GM18526 (cell line): ENCODE results near the gene KLC1.

Source experiments
- POLR2A ChIP-seq: IDR thresholded peaks from 3 replicates; pipeline ENCODE4 v1.6.1; 2011; ENCODE audit not compliant: insufficient read length; ENCODE audit errors: extremely low read depth

Gene KLC1

DNA sequence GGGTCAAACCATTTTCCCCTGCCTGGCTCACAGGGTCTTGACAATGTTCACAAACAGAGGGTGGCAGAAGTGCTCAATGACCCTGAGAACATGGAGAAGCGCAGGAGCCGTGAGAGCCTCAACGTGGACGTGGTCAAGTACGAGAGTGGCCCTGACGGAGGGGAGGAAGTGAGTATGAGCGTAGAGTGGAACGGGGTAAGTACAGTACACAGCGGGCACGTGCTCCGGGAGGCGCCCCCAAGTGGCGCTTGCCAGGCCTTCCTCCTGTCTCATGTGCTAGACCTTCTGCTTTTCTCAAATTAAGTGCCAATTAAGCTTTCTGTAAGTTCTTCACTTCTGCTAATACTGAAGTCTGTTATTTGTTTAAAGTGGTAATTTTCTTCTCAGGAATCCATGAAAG is 50.3 kb downstream of the KLC1 start:
- no peak for TF ChIP-seq POLR2A

GRCh38 chr14:103680491-103681231 is 51.6 kb downstream of the KLC1 start:
- no peak for TF ChIP-seq POLR2A

GRCh38 chr14:103683139-103683538 is 54.1 kb downstream of the KLC1 start:
- TF ChIP-seq POLR2A = no peak

DNA sequence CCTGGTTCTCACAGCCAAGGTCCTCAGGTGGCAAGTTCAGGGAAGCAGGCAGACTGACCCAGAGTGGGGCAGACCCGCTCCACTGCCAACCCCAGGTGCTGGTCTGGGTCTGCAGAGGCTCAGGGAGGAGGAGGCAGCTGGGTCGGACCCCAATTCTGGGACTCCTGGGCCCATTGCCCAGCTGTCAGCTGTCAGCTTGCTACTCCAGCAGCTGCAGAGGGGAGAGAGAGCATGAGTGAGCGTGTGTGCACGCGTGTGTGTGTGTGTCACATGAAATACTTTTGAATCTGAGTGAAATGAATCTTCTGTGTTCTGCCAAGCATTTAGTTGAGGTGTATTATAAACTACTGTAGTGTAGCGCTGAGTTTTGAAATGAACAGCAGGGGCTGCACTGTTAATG is 55.5 kb downstream of the KLC1 start:
- no peak for TF ChIP-seq POLR2A

DNA sequence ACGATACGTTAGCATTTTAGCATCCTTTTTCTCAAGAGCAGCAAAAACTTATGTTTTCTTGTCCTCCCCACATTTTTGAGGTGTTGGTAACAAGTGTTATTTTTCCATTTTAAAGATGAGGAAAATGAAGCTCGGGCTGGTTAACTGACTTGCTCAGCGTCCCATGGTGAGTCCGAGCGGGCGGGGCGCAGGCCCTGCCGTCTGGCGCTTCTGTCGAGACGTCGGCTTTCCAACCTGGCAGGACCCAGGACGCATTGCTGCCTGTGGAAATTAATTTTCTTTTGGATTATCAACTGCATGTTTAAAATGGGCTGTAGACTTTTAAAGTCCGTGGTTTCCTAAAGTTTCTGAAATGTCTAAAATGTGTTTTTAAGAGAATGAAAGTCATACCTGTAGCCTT is 55.9 kb downstream of the KLC1 start:
- TF ChIP-seq POLR2A = no peak

GRCh38 chr14:103685276-103686211 is 56.5 kb downstream of the KLC1 start:
- TF ChIP-seq POLR2A = no peak

GRCh38 chr14:103686831-103687485 is 57.9 kb downstream of the KLC1 start:
- TF ChIP-seq POLR2A = no peak

DNA sequence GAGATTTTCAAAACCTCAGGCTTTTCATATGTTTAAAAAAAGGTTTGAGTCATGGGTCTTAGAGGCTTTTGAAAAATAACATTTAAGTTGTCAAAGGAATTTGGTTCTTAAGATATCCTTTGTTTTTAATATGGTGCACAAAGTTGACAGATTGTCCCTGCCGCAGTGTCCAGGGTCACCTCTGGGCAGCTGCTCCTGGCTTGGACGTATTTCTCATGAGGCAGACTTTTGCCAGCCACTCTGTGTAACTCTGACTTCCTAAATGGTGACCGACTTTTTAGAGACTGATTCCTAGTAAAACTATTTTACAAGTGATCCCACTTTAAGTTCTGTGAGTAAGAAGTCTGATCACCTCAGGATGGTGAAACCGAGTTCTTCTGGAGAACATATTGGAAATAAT is 58.7 kb downstream of the KLC1 start:
- no peak for TF ChIP-seq POLR2A

- TF ChIP-seq POLR2A = no peak
Observed at GRCh38 chr14:103688441-103688840, 59.4 kb downstream of the KLC1 start.

DNA sequence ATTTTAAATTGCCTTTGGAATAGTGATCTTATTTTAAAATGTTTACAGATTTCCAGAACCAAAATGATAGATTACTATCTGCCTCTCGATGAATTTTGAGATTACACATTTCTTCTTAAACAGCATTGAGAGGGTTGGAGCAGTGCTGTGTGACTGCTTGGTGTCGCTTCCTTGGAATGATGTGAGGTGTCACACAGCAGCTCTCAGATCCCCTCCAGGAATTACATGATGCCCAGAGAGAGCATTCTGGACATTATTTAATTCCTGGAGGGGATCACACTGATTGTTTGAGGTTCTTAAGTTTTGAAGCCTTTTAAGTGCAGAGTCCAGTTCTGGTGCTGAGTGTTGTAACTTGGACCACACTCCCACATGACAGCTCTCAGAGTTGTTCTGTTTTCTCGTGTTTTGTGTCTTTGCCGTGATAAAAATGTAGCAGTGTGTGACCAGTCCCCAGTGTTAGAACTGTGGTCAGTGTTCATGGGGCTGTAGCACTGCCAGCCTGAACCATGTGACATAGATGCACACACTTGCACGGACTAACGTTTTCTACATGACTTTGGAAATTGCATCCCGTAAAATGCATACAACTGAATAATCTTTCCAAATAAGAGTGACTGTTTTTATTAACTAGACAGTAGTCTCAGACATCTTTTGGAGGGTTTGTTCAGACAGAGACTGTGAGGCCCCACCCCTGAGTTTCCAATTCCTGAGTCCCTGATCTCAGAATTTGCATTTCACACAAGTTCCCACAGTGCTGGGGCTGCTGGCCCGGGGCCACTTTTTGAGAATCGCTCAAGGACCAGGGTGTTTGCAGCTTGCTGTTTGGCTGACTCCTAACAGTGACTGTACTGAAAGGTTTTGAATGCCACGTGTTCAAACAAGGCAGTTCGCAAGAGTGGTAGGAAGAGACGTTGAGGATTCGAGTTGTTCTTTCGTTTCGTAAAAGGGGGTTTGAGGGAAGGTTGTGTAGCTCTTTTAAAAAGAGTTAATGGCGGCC is 60.2 kb downstream of the KLC1 start:
- TF ChIP-seq POLR2A = no peak

DNA sequence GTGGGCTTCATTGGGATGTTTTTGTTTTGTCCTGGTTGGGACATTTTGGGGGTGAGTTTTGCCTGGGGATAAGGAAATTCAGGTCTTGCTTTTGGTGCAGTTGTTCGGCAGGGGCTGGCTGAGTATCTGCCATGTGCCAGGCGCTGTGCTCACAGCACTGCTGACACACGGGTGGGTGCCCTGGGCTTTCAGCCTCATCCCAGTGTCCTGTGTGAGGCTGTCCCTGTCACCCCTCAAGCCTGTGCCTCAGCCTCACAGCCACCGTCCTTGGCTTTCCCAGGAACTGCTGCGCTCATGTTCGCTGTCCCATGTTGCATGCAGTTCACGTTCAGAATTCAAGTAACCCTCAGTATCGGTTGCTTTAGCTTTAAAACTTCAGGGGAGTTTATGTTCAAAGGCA is 61.3 kb downstream of the KLC1 start:
- TF ChIP-seq POLR2A = no peak

- no peak for TF ChIP-seq POLR2A
Observed at GRCh38 chr14:103692159-103692558, 63.1 kb downstream of the KLC1 start.

- TF ChIP-seq POLR2A = no peak
Observed at GRCh38 chr14:103692871-103693270, 63.9 kb downstream of the KLC1 start.

DNA sequence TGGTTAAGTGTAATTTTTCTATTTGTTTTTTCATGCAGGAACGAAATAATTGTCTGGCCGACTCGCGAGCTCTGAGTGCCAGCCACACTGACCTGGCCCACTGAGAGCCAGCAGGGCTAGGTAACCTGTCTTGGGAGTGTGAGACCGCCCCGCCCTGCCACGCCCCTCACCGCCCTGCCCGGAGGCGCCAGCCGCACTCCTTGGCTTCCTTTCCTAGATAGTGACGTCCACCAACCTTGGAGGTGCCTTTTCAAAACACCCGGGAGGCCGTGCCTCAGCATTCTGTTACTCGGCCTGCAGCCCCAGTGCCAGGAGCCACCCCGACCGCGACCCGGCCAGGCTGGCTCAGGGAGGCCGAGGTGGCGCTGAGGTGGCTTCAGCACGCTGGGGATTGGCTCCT is 64.5 kb downstream of the KLC1 start:
- no peak for TF ChIP-seq POLR2A
